H1 (cell line): Measurements from ENCODE around the gene MKKS. TPM values are rescaled to one million over a fixed set of nuclear protein-coding genes. Genes with fewer than 3 reads are reported as not detected.

Source experiments
- CBX5 ChIP-seq: fragments of 300-800, 300-1000 bp; sonication (generic); IDR thresholded peaks from 2 replicates; pipeline ENCODE4 v1.7.1; 2016; ENCODE audit warnings: antibody characterized with exemption, low read length, low read depth
- POLR2AphosphoS5 ChIP-seq: IDR thresholded peaks from 2 replicates; pipeline ENCODE4 v1.6.1; 2011; ENCODE audit warnings: low read depth, low read length
- TAF1 ChIP-seq: IDR thresholded peaks from 2 replicates; pipeline ENCODE4 v1.6.1; 2011; ENCODE audit warnings: mild to moderate bottlenecking, low read depth, low read length
- polyA plus RNA-seq, 7 experiments: library from polyadenylated mRNA; depleted of rRNA in 3 of 7; stranded (reverse) in 5 of 7; unstranded in 2 of 7; fragments of >200 nt in 5 of 7; fragments of 200-250 nt in 2 of 7; gene quantifications; 1 replicate in 5 of 7; 2 replicates in 1 of 7; 4 replicates in 1 of 7; pipeline versions ENCODE4 v1.2.1 to v1.2.3, GENCODE V29; 2011 to 2013; ENCODE audit warnings: missing spikeins in 2 of 7, mixed read lengths in 2 of 7
- total RNA-seq: library from RNA; stranded (reverse); fragmentation: NEBNext Ultra II Directional; extraction: Animal tissue kit (Norgen Biotek cat#: 25700); gene quantifications from 2 replicates; pipeline ENCODE4 v1.2.1, GENCODE V29; 2021
- TF ChIP-seq, protein P1 (sequence below), 3 experiments: IDR thresholded peaks; 1 replicate in 2 of 3; 2 replicates in 1 of 3; pipeline versions ENCODE4 v1.5.1 to v1.6.1; 2011; ENCODE audit warnings: low read length in 3 of 3, mild to moderate bottlenecking in 3 of 3, inconsistent platforms in 2 of 3, low read depth in 1 of 3, moderate library complexity in 1 of 3; ENCODE audit not compliant: insufficient read depth in 1 of 3; ENCODE audit errors: control extremely low read depth in 1 of 3

The MKKS gene
- total and polyA plus RNA-seq, 2 of the 8 experiments (the other 6 are each of a cell fraction or from before 2014, with no cell fraction given), result 15.9 to 24.8 TPM

DNA sequence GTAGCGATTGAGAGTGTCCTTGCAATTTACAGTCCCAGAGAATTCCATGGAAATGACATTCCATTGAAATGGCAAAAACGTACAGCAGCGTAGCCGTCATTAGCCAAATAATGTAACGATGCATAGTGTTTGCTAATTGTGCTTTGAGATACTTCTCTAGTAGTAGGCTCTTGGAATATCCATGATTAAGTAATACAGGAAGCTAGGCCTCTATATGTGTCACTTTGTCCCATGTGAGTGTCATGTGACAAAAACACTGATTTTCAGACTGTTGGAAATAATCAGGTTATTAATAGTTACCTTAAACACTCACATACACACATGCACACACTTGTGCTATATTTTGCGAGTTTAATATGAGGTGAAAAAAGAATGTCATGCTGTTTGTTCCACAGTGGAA is 36.3 kb upstream of the MKKS start (continued):
- TF ChIP-seq, protein P1, sequence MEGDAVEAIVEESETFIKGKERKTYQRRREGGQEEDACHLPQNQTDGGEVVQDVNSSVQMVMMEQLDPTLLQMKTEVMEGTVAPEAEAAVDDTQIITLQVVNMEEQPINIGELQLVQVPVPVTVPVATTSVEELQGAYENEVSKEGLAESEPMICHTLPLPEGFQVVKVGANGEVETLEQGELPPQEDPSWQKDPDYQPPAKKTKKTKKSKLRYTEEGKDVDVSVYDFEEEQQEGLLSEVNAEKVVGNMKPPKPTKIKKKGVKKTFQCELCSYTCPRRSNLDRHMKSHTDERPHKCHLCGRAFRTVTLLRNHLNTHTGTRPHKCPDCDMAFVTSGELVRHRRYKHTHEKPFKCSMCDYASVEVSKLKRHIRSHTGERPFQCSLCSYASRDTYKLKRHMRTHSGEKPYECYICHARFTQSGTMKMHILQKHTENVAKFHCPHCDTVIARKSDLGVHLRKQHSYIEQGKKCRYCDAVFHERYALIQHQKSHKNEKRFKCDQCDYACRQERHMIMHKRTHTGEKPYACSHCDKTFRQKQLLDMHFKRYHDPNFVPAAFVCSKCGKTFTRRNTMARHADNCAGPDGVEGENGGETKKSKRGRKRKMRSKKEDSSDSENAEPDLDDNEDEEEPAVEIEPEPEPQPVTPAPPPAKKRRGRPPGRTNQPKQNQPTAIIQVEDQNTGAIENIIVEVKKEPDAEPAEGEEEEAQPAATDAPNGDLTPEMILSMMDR (IDR thresholded peaks at IDR 0.05; ENCODE audit: control extremely low read depth in 1 of 3, insufficient read depth in 1 of 3, low read depth in 1 of 3, low read length in 3 of 3), result no peak
- TF ChIP-seq POLR2AphosphoS5 (no peak), CBX5 (no peak), TAF1 (no peak)
